Measurements from ENCODE around the gene NTRK3.

- TF ChIP-seq CTCF (IDR thresholded peaks at IDR 0.05 in 8 of 11, conservative IDR thresholded peaks at IDR 0.05 in 3 of 11) (no peak), POLR2A (IDR thresholded peaks at IDR 0.05) (no peak), POLR2AphosphoS5 (IDR thresholded peaks at IDR 0.05) (no peak)
Measured at GRCh38 chr15:88121968-88122530, 134.5 kb downstream of the NTRK3 start.
